Body of pancreas (tissue), 4 donors: Measurements from ENCODE around the gene GPR3.

Experiments used
- CTCF ChIP-seq, 7 experiments: fragments of 450-650 bp in 4 of 7; fragments of 200-600 bp in 3 of 7; sonication (generic) in 3 of 7; IDR thresholded peaks; one replicate each; pipeline ENCODE4 v1.5.1; 2016 to 2019; ENCODE audit warnings: antibody characterized with exemption in 7 of 7
- POLR2A ChIP-seq, 3 donors: fragments of 450-650 bp; IDR thresholded peaks; one replicate each; pipeline ENCODE4 v1.6.1; 2016; ENCODE audit warnings: antibody characterized with exemption in 3 of 3, mild to moderate bottlenecking in 2 of 3

GRCh38 chr1:27406362-27406680 lies 13.9 kb downstream of the GPR3 start:
- TF ChIP-seq CTCF (IDR thresholded peaks at IDR 0.05): no peak
- TF ChIP-seq POLR2A (IDR thresholded peaks at IDR 0.05): no peak
